ENCODE measurements around the gene IQSEC1.

The IQSEC1 gene

DNA sequence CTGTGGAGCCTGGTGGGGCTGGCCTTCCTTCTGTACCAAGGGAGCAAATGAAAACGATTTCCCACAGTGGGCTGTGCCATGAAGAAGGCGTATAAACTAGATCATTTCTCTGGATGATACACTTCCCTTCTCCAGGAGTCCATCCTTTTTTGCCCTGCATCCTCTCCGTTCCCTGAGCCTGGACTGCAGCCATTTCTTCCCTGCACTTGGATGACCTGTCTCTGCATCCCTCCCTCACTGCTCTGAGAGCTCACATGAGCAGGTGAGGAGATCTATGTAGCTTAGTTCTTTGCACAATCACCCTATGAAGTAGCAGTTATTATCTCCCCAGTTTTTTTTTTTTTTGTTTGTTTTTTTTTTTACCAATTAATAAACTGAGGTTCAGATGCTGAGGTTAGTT lies 46.7 kb downstream of the IQSEC1 start:
- no peak for DNase-seq

DNA sequence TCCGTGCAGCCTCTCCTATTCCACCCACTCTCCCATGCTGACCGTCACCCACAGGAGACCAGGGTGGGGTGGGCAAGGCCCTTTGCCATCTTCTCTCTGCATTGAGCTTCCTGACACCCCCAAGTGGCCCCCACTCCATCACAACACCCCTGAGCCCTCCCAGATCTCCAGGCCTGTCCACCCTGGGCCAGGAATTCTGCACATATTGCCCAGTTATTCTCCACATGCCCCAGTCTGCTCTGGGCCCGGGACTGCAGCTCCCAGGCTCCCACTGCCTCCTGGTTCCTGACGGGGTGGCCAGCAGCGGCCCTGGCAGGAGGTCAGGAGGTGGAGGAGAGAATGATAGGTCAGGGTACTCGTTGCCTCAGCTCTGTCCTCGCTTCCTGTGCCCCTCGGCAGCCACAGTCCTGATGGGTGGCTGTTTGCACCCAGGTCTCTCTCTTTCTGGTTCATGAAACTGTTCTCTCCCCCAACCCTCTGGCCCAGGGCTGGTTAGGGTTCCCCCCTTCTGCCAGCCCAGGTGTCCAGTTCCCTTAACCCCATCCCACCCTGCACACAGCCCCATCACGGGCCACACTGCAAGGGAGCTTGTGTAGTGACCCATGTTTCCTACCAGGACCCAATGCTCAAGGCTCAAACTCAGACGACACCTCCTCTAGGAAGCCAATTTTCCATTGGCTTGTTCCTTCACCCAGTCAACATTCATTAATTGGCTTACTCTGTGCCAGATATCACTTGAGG lies 47.3 kb downstream of the IQSEC1 start:
- no peak for DNase-seq

DNA sequence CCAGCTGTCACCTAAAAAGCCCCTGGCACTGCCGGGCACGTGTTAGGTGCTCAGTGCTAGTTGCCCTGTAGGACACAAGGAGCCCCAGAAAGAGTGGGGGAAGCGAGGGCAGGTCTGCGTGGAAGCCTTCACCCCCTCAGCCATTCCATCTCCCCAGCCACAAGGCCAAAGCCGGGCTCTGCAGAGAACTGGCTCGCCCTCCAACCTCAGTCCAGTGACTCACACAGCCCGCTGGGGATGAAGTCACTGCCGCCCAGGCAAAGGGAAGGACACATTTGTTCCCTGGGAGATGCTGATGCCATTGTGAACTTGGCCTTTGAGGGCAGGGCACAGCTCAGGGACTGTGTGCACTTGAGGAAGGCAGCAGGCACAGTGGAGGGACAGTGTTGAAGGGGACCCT lies 48.1 kb downstream of the IQSEC1 start:
- DNase-seq = no peak

DNA sequence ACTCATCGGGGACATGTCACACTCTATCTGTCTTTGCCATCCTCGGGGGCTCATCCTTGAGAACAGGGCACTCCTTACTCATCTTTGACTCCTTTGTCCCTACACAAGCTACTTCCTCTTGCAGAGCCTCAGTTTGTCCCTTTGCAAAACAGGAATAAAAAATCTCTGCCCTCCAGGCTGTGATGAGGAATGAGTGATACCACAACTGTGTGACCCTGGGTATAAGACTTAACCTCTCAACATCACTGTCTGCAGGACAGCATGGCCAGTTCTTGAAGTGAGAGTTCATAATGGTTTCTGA lies 48.5 kb downstream of the IQSEC1 start:
- DNase-seq = no peak

DNA sequence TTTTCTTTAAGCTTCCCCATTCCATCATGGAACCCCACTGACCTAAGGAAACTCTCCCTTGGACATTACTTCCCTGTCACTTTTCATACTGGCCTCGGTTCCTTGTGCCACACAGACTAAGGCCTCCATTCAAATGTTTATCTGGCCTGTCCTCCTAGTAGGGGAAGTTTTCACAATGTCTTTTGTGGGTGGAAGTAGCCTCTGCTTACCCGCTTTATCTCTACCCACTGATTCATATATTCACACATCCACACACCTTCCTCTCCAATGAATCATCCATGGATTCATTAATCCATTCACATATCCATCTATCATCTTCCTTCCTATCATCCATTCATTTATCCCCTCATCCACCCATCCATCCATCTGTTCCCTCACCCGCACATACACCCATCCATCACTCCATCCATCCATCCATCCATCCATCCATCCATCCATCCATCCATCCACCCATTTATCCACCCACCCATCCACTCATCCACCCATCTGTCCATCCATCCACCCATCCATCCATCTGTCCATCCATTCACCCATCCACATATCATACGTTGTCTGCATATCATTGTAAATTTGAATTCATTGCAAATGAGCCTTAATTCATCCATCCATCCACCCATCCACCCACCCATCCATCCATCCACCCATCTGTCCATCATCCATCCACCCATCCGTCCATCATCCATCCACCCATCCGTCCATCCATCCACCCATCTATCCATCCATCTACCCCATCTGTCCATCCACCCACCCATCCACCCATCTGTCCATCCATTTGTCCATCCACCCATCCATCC lies 49.1 kb downstream of the IQSEC1 start:
- DNase-seq = no peak

DNA sequence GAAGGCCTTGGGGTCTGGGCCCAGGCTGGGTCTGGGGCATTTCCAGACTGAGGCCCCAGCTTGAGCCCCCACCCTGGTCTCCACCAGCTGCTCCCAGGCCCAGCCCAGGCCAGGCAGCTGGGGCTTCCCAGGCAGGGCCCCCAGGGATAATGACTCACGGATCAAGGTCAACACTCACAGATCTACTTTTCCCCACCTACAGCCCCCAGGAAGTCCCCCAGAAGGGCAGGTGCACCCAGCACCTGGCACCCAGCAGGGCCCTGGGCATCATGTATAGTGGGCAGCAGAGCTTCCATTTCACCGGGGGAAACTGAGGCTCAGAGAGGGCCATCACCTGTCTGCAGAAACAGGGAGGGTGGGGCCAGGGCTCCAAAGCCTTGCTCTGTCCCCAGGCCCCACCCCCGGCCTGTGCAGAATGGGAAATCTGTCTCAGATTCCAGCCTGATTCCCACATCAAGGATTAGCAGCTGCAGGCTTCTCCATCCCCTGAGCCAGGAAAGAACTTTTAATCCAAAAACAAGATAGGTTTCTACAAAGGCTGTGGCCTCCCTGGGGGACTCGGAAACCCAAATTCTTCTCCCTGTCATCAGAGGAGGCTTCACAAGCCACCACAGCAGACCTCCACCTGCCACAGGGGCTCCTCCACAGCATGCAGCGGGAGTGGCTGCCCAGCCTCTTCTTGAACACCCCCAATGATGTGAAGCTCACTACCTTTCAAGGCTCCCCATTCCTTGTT lies 49.8 kb downstream of the IQSEC1 start:
- no peak for DNase-seq

DNA sequence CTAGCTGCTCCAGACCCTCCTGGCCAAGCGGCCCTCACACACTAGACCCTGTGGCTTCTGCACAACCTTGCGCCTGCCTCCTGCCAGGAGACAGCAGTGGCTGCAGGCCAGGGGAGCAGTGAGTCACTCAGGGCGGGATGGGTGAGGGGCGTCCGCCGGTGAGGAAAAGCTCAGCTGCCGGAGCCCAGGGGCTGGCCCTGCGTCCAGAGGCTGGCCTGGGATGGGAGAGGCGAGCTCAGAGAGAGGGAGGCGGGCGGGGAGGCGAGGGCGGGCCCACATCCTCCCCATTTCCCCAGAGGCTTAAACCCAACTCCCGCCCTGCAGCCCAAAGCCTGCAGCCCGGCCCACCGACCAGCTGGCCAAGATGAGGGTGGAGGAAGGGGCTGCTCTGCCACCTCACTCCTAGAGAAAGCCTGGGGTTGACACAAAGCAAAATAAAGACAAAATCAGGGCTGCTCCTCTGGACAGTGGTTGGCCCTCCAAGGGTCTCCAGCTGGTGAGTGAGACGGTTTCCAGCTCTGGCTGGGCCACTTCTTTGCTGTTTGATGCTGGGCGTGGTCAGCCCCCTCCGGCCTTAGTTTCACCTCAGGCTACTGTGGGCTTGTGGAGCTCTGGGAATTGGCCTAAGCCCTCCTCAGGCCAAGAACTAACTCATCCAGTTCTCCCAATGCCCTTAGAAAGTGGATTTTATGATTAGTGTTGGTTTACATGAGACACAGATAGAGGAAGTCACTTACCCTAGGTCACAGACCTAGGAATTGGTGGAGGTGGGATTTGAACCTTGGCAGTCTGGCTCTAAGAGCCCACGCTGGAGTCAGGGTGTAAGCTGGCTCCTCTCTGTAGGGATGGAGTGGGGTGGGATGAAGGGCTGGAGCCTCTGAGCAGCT lies 50.6 kb downstream of the IQSEC1 start:
- no peak for DNase-seq

DNA sequence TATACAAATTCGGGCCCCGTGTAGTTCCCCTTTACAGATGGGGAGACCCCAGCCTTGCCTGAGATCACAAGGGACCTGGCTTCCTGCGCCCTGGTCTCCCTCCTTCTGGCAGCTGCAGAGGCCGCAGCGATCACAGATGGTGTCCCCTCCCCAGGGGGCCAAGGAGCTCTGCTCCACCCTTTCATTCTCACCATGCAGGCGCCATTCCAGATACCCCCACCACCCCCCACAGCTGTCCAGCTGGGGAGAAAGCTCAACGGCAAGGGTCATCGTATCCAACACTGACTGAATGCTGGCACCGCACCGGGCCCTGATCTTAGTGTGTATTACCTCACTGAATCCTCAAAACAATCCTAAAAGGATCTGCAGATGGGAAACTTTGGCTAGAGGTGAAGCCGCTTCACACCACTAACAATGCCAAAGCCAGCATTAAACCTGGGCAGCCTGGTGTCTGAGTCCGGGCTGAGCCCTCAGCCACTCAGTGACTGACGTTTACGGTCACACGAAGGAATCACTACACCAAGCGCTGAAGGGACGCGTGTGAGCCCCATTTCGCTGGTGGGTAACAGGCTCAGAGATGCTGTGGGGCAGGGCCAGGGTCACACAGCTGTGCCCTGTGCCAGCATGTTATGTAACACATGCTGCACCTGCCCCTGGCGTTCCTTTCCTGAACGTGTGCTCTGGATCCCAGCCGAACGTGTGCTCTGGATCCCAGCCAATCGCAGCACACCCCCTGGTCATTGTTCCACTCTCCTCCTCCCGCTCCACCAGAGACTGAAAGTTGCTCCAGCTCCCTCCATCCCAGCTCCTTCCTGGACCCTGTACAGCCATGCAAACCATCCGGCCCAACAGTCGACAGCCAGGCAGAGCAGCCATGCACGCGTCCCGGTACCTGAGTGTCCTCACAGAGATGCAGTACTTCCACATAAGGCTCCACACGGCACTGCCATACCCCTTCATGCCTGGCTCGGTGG lies 51.8 kb downstream of the IQSEC1 start:
- no peak for DNase-seq

DNA sequence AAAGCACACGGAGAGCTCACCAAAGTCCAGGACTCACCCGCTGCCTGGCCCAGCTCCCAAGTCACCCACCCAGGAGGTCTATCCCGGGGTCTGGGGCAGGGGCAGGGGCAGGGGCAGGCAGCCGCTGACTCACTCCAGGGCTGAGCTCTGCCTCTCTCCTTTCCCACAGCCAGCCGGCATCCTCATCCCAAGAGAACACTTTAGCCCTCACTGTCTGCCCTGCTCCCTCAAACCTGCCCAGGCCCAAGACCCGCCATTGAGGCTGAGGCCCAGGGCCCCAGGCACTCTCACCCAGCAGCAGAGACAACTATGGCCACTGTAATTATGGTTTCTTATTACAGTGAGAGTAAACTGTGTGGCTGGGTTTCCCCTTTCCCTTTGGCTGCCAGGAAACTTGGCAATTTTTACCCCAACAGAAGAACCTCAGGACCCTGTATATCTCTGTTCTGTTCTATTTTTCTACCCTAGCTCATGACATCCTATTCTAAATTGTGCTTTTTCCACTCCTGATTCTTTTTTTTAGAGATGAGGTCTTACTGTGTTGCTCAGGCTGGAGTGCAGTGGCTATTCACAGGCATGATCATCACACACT lies 53.0 kb downstream of the IQSEC1 start:
- DNase-seq = no peak

DNA sequence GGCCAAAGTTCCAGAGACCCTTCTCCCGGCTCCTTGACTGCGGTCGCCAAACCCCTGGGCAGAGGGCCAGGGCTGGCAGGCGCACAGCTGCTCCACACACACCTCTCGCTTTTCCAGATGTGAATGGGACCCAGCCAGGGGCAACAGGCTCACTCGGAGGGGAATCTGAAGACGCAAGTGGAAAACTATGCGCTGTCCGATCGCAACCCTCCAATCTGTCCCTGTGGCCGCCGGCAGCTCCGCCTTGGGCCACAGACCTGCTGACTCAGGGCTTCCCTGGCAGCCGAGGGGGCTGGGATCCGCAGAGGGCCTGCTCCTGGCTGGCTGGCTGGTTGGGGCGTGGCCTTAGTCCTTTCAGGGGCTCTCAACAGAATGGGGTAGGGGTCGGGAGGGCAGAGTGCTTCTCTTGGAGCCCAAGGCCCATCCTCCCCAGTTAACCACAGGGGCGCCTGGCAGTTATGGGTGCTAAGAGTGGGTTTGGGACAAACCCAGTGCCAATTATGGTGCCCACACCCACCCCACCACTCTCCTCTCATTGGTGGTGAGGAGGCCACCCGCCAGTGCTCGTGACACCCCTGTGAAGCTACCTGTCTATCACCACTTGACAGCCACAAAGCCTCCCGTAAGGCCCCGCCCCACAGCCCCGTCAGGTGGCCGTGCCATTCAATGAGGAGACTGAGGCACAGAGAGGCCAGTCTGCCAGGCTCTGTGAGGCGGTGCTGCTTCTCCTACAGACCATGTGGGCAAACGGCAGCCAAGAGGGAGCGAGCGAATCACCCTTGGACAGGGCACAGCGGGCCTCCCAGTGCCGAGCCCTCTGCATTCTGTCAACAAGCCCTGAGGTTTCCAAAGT lies 53.8 kb downstream of the IQSEC1 start:
- no peak for DNase-seq

DNA sequence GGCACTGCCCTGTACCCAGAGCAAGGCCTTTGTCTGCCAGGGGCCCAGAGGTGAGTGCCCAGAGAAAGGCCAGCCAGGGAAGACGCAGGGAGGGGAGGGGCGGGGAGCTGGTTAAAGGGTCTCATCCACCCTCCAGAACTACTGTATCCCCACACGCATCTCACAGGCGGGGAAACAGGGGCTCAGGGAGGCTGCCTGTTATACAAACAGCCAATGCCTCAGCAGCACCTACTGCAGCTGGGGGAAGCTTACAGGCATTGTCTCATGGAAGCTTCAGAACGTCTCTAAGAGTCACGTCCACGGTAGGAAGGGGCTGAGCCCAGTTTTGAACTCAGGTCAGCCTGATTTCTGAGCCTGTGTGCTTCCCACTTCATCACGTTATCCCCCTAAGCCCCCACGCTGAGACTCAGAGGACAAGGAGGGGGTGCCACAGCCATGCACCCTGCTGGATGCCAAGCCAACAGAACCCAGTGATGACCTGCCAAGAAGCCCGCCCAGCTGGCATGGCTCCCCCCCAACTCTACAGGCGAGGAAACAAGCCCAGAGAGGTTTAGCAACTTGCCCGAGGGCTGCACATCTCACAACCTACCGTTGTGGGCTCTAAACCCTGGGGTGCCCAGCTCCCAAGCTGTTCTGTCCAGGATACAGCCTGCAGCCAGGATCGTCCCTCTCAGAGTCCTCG lies 54.5 kb downstream of the IQSEC1 start:
- no peak for DNase-seq

DNA sequence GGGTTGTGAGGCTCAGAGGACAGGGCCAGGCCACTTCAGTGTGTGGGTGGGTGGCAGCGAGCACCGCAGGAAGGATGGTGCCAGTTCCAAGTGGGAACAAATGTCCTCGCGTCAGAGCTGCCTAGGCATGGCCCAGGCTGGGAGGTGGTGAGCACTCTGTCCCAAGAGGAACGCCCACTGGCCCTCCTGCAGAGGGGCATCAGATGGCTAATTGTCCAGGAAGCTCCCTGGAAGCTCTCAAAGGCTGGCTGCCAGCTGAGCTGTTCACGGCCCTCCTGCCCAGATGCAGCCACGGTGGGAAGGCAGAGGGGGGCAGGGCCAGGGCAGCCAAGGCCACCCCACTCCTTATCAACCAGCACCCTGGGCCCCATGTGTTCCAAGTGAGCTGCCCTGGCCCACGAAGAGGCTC lies 55.2 kb downstream of the IQSEC1 start:
- no peak for DNase-seq

DNA sequence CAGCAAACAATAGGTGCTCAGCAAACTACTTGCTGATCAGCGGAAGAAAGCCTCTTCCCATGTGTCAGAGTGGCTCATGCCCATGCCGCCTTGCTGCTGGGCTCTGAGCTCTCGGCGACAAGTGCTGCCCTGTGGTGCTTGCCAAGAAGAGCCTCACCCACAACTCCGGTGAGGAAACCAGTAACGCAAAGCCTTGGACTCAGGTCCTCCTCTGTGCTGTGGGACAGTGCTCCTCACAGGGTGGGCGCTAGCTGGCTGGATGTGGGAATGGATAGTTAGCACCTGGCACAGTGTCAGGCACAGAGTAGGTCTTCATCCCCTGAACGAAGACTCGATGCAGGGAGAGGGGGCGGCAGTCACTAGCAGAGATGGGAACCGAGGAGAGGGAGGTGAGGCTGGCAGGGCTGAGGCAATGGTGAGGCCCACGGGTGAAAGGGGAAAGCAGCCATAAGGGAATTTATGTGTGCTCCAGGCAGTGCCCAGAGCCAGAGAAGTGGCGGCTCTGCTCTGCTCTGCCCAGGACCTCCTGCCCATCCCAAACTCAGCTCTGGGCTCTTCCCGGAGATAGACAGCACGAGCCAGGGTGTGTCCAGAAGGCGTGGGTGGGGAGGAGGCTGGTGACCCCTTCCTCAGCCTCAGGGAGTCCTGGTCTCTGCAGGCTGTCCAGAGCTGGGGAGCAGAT lies 55.7 kb downstream of the IQSEC1 start:
- DNase-seq = no peak

DNA sequence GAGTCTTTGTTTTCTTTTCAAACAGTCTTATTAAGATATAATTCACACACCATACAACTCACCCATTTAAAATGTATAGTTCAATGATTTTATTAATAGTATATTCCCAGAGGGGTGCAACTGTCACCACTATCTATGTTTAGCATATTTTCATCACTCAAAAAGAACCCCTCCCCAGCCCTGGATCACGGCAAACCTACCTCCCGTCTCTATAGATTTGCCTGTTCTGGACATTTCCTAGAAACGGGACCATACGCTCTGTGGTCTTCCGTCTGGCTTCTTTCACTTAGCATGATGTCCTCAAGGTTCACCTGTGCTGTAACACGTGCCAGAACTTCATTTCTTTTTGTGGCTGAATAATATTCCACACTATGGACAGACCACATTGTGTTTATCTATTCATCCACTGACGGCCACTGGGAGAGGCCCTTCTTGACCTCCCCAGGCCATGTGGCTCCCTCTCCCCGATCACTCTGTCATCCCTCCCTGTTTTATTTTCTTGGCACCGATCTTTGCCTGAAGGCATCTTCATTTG lies 56.4 kb downstream of the IQSEC1 start:
- DNase-seq = no peak

DNA sequence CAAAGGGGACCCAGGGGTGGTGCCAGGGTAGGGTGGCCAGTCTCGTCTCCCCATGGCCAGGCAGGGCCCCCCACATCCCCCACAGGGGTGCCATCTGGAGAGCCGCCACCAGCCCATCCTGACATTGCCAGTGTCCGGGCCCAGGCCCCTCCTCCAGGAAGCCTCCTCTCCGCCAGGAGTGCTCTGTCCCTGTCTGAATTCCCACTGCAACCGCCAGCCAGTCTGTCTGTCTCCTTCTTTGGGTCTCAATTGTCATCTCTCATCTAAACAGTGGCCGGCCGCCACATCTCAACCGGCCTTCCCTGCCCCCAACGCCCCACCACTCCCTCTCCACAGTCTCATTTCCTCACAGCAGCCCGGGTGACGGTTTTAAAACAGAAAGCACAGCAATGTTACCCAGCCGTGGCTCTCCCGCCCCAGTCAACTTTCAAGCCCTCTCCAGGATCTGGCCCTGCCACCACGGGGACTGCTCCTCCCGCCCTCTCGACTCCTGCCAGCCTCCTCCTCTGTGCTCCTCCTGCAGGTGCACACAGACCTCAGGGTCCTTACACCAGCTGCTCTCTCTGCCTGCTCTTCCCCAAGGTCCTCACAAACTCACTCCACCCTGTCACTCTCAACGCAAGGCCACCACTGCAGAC lies 57.0 kb downstream of the IQSEC1 start:
- DNase-seq = peak in 3 of 5 experiments; percentile 29 to 82 (median 67)

DNA sequence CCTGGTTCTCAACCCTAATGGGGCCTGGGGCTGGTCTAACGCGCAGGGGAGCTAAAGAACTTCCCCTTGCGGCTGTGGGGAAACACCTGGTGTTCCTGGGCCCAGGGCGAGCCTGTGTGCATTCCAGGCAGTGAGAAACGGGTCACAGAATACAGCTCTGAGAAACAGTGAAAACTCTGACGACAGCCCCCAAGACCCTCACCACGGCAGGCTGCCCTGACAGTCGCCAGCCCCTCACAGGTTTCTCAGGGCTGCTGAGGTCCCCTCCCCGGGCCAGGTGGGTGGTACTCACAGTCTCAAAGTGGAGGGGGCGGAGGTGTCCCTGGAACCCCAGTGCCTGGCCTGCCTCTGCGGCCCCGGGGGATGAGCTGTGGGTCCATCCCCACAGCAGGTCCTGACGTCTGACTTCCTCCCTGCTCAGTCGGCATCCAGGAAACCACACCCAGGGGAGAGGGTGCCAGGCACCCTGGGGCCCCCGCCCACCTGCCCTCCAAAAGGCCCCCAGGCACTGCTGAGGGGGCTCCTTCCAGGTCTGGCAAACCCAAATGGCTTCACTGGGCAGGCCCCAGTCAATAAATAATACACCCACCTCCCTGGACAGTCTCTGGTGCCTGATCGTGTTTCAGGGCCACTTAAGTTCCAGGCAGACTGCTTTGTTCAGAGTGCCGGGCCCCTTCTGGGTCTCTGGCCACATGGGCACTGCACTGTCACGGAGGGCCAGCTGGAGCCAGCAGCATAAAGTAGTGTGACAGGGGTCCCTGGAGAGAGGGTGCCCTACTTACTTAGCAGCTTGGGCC lies 57.7 kb downstream of the IQSEC1 start:
- DNase-seq = peak in 3 of 5 experiments; percentile 44 to 88 (median 88)

DNA sequence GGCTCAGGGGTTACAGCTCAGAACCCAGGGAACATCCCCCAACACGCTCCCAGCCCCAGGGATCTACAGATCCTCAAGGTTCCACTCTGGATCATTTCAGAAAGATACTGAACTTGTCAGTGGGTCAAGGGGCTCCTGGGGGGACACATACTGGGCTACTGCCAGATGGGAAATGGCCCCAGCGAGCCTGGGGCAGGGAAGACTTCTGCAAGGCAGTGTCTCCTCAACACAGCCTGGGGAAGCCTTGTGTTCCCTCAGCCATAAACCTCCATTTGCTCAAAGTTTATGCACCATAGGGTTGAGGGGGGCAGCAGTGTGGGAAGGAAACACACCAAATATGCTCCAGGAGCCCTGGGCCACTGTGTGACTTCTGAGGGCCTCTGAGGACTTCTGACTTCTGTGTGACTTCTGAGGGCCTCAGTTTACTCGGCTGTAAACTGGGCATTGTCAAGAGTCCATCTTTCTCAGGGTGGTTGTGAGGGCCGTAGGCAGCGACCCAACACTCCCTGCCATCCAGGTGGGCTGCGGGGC lies 58.4 kb downstream of the IQSEC1 start:
- DNase-seq = no peak

All from T-helper 2 cell (primary cell).